Mucosa of stomach (tissue), 1 donor: ENCODE results near the gene ANO8.
"Not testable (repeated sequence)": the region's sequence is repeated elsewhere in the genome, so short reads cannot be mapped to it uniquely, and the experiment has no call there.

ENCODE experiments used
- H3K27me3 ChIP-seq: one replicate; pipeline ENCODE4 v1.7.0; 2013; ENCODE audit warnings: mild to moderate bottlenecking, low read length; ENCODE audit not compliant: control insufficient read depth, insufficient read depth
- H3K36me3 ChIP-seq: one replicate; pipeline ENCODE4 v1.7.0; 2013; ENCODE audit warnings: low read length; ENCODE audit not compliant: control insufficient read depth, insufficient read depth
- H3K4me1 ChIP-seq: one replicate; pipeline ENCODE4 v1.7.0; 2013; ENCODE audit warnings: mild to moderate bottlenecking, low read length; ENCODE audit not compliant: control insufficient read depth, insufficient read depth
- H3K4me3 ChIP-seq: one replicate; pipeline ENCODE4 v1.7.0; 2013; ENCODE audit warnings: low read length
- H3K9ac ChIP-seq: one replicate; pipeline ENCODE4 v1.7.0; 2013; ENCODE audit warnings: mild to moderate bottlenecking, low read length, moderate library complexity
- H3K9me3 ChIP-seq: one replicate; pipeline ENCODE4 v1.7.0; 2013; ENCODE audit warnings: mild to moderate bottlenecking, low read length, moderate library complexity; ENCODE audit not compliant: control insufficient read depth
- donor health status: Pancreatic carcinoma.

ANO8 gene

GRCh38 chr19:17283504-17283996 is 51.1 kb downstream of the ANO8 start:
- no peak overlapping the region for H3K9ac ChIP-seq
- H3K36me3 ChIP-seq: no peaks in the 10 kb centered on the region
- H3K4me3 ChIP-seq: no peak overlapping the region

GRCh38 chr19:17282488-17283125 is 52.0 kb downstream of the ANO8 start:
- H3K27me3 ChIP-seq: peaks cover 14% of the 10 kb centered on the region
- peaks cover 14% of the 10 kb centered on the region for H3K4me1 ChIP-seq
- H3K9me3 ChIP-seq: no peaks in the 10 kb centered on the region
- peak overlapping the region; percentile 50 for H3K9ac ChIP-seq
- no peaks in the 10 kb centered on the region for H3K36me3 ChIP-seq
- no peak overlapping the region for H3K4me3 ChIP-seq

More at GRCh38 chr19:17283504-17283996, 51.1 kb downstream of the ANO8 start:
- Histone ChIP-seq H3K9me3 (no peaks in the 10 kb centered on the region), H3K4me1 (peaks cover 14% of the 10 kb centered on the region), H3K27me3 (peaks cover 16% of the 10 kb centered on the region)

GRCh38 chr19:17281391-17282304 is 53.0 kb downstream of the ANO8 start, which contains the start of gene ANKLE1:
ANKLE1 (plus strand) TSS chr19:17281901; CDS start chr19:17281921, 20 bp downstream.
- Histone ChIP-seq H3K36me3 (peaks cover 5% of the 10 kb centered on the region), H3K4me3 (no peak within 1 kb of the TSS), H3K9me3 (no peaks in the 10 kb centered on the region), H3K9ac (peak within 1 kb of the TSS; percentile 50), H3K27me3 (peaks cover 14% of the 10 kb centered on the region), H3K4me1 (peaks cover 14% of the 10 kb centered on the region)

GRCh38 chr19:17279436-17279835 is 55.2 kb downstream of the ANO8 start:
- Histone ChIP-seq H3K36me3 (peaks cover 11% of the 10 kb centered on the region), H3K9ac (no peak overlapping the region), H3K4me1 (peaks cover 14% of the 10 kb centered on the region), H3K4me3 (no peak overlapping the region), H3K9me3 (no peaks in the 10 kb centered on the region), H3K27me3 (peaks cover 14% of the 10 kb centered on the region)

GRCh38 chr19:17275441-17276175 is 59.0 kb downstream of the ANO8 start:
- no peaks in the 10 kb centered on the region for H3K9me3 ChIP-seq
- no peaks in the 10 kb centered on the region for H3K27me3 ChIP-seq
- H3K4me3 ChIP-seq: no peak overlapping the region
- peaks cover 23% of the 10 kb centered on the region for H3K36me3 ChIP-seq
- H3K9ac ChIP-seq: no peak overlapping the region
- H3K4me1 ChIP-seq: no peaks in the 10 kb centered on the region

GRCh38 chr19:17274892-17275291 is 59.8 kb downstream of the ANO8 start:
- not testable (repeated sequence) for H3K4me3 ChIP-seq, H3K4me1 ChIP-seq, H3K9me3 ChIP-seq, H3K9ac ChIP-seq, H3K27me3 ChIP-seq
- H3K36me3 ChIP-seq: peaks cover 23% of the 10 kb centered on the region
